HG03565 (cell line): ENCODE data around the gene LIPC.

Experiments used
- ATAC-seq: cut with Tn5 transposase; IDR thresholded peaks from one replicate; pipeline ENCODE4 v1.9.1; 2021; ENCODE audit warnings: mild to moderate bottlenecking, moderate library complexity; ENCODE audit not compliant: unreplicated experiment

Gene LIPC

DNA sequence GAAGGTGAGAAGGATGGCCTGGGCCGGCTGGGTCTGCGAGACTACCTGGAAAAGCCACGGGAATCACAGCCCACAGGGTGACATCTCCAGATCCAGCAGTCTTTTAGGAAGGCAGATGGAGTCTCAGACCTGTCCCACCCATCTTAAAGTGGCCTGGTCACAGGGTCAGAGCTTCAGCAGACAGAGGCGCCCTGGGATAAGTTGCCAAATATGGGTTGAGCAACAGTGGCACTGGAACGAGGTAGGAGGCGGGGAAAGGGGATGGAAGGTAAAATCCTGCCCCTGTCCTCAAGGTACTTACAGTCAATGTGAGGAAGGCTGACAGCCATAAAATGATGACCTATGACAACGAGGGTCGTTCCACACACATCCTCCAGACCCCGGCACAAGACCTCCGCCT lies 80.7 kb downstream of the LIPC start:
- no peak for ATAC-seq

- ATAC-seq = no peak
These were observed 81.2 kb downstream of the LIPC start for GRCh38 chr15:58513008-58513407.

GRCh38 chr15:58513726-58514336 lies 82.0 kb downstream of the LIPC start:
- no peak for ATAC-seq

DNA sequence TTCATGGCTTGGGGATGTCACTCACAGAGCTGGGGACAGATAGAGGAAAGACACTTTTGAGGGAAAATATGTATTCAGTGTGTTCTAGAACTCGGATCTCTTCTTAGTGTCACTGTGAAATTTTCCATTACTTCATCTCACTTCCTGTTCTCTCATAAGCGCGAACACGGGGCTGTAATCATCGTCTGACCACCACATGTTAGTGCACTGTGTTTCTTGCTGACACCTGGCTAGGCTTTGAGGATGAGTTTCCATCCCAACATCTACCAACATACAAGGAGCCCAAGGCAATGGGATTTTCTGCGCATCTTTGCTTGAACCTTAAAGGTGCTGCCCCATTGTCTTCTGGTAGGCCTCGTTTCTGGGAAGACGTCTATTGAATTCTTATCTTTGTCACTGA lies 84.0 kb downstream of the LIPC start:
- ATAC-seq = no peak

DNA sequence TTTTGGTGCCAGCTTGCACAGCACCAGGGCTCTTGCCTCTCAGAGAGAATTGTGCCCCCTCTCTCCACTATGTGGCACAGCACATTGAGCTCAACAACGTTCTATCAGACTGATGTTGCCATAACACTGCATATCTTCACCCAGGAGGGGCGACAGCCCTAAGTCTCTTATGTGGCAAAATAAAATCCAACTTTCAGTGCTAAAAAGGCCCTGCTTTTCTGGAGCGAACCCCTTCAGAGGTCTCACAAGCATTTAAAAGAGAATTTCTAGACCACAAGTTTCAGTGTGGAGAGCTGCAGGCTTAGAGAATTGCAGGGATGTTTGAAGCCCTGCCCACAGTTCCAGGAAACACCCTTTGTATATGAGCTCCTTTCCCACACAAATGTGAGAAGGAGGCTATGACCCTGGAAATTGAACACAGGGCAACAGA lies 85.5 kb downstream of the LIPC start:
- ATAC-seq = no peak

GRCh38 chr15:58517682-58518525 lies 86.1 kb downstream of the LIPC start:
- ATAC-seq = no peak

DNA sequence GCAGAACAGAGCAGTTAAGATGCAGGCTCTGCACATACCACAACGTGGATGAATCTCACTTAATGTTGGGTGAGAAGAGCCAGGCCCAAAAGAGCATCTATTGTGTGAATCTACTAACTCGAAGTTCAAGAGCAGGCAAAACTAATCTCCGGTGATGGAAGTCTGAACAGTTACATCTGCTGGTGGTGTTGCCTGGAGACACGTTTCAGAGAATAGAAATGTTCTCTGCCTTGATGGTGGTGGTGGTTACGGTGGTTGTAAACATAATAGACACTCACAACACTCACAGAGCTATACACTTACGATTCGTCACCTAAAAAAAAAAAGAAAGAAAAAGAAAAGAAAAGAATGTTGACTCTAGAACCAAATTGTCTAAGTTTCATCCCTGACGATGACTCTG lies 86.8 kb downstream of the LIPC start:
- no peak for ATAC-seq

- no peak for ATAC-seq
These were observed 87.7 kb downstream of the LIPC start for GRCh38 chr15:58519516-58519915.

DNA sequence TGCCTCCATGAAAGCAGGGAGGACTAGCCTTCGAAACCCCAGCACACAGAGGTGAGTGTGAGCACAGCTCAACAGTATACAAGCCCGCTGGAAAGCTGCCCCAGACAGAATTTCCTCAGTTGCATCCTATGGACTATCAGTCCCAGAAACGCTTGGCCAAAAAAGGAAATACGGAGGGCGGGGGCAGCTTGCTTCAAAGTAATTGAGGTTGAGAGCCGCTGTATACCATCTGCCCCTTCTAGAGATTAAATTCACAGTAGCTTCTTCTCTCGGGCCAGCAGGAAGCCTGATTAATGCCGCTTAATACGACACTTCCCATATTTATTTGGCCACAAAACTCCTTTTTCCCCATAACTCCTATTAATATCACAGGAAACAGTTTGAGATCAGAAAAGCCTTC lies 88.7 kb downstream of the LIPC start:
- no peak for ATAC-seq

DNA sequence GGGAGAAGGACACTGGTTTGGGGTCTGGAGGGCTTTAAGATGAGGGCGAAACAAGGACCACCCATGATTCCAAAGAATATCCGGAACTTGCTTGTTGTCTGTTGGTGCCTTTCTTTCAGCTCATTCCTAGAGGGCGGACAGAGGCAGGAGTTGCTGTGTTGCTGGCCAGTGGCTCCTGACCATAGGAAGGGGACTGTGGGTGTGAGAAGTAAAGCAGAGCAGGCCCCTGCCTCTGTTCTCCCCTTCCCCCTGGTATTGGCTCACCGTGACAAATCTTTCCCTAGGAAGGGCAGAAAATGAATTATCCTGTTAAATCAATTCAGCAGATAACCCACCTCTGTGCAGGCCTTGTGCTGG lies 89.1 kb downstream of the LIPC start:
- ATAC-seq = no peak

DNA sequence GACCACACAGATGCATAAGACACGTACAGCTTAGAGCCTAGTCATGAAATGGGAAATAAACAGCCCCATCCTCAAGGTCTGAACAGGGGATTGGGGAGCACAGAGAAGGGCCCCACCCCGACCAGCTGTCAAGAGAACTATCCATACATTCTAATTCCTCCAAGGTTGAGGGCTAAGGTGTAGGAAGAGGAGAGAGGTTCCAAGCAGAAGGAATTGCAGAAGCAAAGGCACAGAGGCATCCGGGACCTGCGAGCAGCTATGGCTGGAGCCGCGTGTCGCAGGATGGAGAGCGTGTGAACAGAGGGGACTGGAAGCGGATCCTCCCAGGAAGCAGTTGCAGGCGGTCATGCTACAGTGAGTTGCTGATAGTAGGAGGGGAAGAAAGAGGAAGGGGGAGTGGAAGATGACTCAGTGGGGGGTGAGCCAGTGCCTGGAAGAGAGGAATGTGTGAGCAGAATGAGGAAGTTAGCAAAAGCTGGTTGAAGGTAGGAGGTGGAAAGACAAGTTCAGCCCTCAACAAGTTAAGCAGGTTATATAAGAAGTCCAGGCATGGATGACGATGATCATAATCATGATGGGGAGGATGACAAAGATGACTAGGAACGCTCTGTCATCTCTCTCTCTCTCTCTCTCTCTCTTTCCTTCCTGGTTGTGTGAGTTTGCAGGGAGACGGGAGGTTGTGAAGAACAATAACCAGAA lies 89.7 kb downstream of the LIPC start:
- no peak for ATAC-seq

- no peak for ATAC-seq
These were observed 90.6 kb downstream of the LIPC start for GRCh38 chr15:58522391-58522790.

- ATAC-seq = no peak
These were observed 91.1 kb downstream of the LIPC start for GRCh38 chr15:58522865-58523264.

DNA sequence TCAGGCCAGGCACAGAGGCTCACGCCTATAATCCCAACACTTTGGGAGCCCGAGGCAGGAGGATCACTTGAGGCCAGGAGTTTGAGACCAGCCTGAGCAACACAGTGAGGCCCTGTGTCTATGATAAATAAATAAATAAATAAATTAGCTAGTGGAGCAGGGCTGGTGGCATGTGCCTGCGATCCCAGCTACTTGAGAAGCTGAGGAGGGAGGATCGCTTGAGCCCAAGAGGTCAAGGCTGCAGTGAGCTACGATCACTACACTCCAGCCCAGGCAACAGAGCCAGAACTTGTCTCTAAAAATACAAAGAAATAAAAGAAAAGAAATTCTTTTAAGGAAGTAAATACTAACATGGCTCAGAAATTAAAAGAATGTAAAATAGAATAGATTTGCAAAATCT lies 91.8 kb downstream of the LIPC start:
- no peak for ATAC-seq

- ATAC-seq = no peak
These were observed 92.5 kb downstream of the LIPC start for GRCh38 chr15:58524247-58524646.

DNA sequence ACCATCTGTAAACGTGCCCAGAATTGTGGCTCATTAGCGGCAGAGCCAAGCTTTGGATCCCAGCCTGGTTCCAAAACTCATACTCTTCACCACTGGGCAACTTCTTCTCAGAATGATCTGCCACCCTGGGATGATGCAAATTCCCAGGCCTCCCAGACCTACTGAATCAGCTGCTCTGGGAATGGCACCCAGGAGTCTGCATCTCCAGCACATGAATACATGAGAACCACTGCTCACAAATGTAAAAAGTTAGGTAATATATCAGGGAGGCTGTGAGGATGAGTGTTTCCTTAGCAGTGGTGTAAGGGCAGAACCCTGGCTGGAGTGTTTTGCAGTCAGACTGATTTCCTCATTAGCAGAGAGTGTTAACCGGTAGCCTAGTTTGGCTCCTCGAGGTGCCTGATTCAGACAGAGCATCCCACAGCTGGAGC lies 94.2 kb downstream of the LIPC start:
- ATAC-seq = no peak

DNA sequence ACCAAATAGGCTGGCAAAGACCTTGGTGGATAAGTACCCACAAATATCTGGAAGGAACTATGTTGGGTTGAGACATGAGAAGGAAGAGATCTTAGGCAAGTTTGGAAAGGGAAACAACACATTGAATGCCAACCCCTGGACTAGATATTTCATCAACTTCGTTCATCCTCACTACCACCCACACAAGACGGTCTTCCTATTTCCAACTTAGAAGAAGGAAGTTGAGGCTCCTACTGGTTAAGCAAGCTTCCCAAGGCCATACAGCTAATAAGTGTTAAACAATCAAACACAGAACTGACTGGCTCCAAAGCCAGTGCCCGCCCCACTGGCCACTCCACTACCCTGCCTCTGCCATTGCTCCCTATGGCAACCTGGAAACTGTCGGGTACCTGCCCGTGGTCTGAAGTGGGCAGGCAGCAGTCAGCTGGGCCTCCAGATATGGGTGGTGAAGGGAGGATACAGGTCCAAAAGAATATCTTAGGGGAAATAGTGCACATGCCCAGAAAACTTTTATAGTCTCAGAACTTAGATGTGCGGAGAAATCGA lies 94.9 kb downstream of the LIPC start:
- no peak for ATAC-seq

- ATAC-seq = no peak
These were observed 95.9 kb downstream of the LIPC start for GRCh38 chr15:58527573-58528187.

- ATAC-seq = no peak
These were observed 96.5 kb downstream of the LIPC start for GRCh38 chr15:58528188-58528870.

DNA sequence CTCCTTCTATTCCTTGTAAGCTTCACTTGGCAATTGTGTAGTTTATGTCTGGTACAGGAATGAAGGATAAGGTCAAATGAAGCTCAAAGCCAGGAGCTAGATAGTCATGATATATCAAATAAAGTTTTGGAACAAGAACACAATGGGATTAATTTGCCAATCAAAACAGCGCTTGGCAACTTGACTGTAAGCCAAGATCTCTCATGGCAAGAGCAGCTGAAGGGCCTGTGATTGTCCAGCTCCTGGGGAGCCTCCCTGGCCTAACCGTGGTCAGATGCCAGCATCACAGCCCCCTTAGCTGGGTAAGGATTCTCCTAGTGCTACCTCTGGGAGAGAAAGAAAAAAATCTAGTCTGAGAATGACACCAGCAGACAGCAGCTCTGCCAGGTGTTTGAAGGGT lies 97.2 kb downstream of the LIPC start:
- ATAC-seq = no peak
